HCT116 (cell line): Measurements from ENCODE around the gene ADGRA3. TPM values are rescaled to one million over a fixed set of nuclear protein-coding genes. Genes with fewer than 3 reads are reported as not detected.

ENCODE experiments used
- ATAC-seq: fragments of 200-7000 bp; cut with Tn5 transposase; 2 replicates; pipeline ENCODE4 v1.9.1; 2020; ENCODE audit warnings: mild to moderate bottlenecking, moderate library complexity
- BruUV-seq: library from RNA; stranded (reverse); fragments of 400-500 nt; replicated peaks from 2 replicates; lab custom pipeline; 2021; lab: Mats Ljungman, UMichigan
- CTCF ChIA-PET: fragments of 300-600 bp; sonication (Branson Sonifier 250); formaldehyde crosslinking; loops from one replicate; lab custom pipeline; 2021; ENCODE audit warnings: antibody characterized with exemption; lab: Charles Lee
- POLR2A ChIA-PET: fragments of 300-600, 350-600 bp; sonication (Branson Sonifier 250); formaldehyde crosslinking; loops from one replicate; lab custom pipeline; 2021; ENCODE audit warnings: antibody characterized with exemption; lab: Charles Lee
- RAD21 ChIA-PET, 2 experiments: fragments of 300-600 bp; sonication (Branson Sonifier 250); formaldehyde crosslinking; loops; one replicate each; lab custom pipeline; 2023; ENCODE audit warnings: low total read pairs in 2 of 2; ENCODE audit not compliant: uncharacterized antibody in 2 of 2, unreplicated experiment in 2 of 2, low non-redundant PET in 1 of 2; lab: Charles Lee
- DNase-seq: peaks from one replicate; pipeline ENCODE4 v3.0.0-alpha.2; 2010; ENCODE audit warnings: low read depth, low spot score
- H2AFZ ChIP-seq: fragments of 200-600 bp; shearing (Covaris generic), sonication (generic); 2 replicates; pipeline ENCODE4 v1.6.1; 2017; ENCODE audit warnings: low read depth, mixed run types, mixed read lengths, antibody characterized with exemption, low read length; ENCODE audit not compliant: poor library complexity, severe bottlenecking
- H3K27ac ChIP-seq: 2 replicates; pipeline ENCODE4 v1.5.1; 2012; ENCODE audit warnings: low read depth, low read length
- H3K27me3 ChIP-seq: fragments of 200-600 bp; sonication (generic); 2 replicates; pipeline ENCODE4 v1.6.1; 2016; ENCODE audit warnings: mixed run types, low read length, mixed read lengths; ENCODE audit not compliant: insufficient read depth
- H3K36me3 ChIP-seq, 2 experiments: fragments of 200-500 bp in 1 of 2; fragments of 200-600 bp in 1 of 2; sonication (Bioruptor generic) in 1 of 2; sonication (generic) in 1 of 2; 2 replicates each; pipeline versions ENCODE4 v1.5.1 to v1.6.1; 2014 to 2016; ENCODE audit warnings: low read length in 2 of 2, inconsistent platforms in 1 of 2, mixed read lengths in 1 of 2, mixed run types in 1 of 2; ENCODE audit not compliant: insufficient read depth in 2 of 2, control insufficient read depth in 1 of 2
- H3K4me1 ChIP-seq, 2 experiments: fragments of 200-600 bp in 1 of 2; sonication (generic) in 1 of 2; 2 replicates each; pipeline versions ENCODE4 v1.5.1 to v1.6.1; 2012 to 2017; ENCODE audit warnings: low read length in 2 of 2, inconsistent platforms in 1 of 2, mild to moderate bottlenecking in 1 of 2, mixed read lengths in 1 of 2, mixed run types in 1 of 2, moderate library complexity in 1 of 2; ENCODE audit not compliant: insufficient read depth in 2 of 2, control insufficient read depth in 1 of 2
- H3K4me2 ChIP-seq: fragments of 200-600 bp; sonication (generic); 2 replicates; pipeline ENCODE4 v1.6.1; 2017; ENCODE audit warnings: mixed run types, low read length, mixed read lengths
- H3K4me3 ChIP-seq, 2 experiments: fragments of 200-600 bp in 1 of 2; sonication (generic) in 1 of 2; replicated peaks in 1 of 2; 2 replicates each; pipeline ENCODE4 v1.5.1; 2011 to 2016; ENCODE audit warnings: low read length in 2 of 2, control low read depth in 1 of 2, low read depth in 1 of 2, mild to moderate bottlenecking in 1 of 2, mixed read lengths in 1 of 2, mixed run types in 1 of 2
- H3K79me2 ChIP-seq: fragments of 200-600 bp; sonication (generic); 2 replicates; pipeline ENCODE4 v1.6.1; 2017; ENCODE audit warnings: mild to moderate bottlenecking, mixed run types, low read length, moderate library complexity, mixed read lengths; ENCODE audit not compliant: insufficient read depth
- H3K9ac ChIP-seq: fragments of 200-600 bp; sonication (generic); 2 replicates; pipeline ENCODE4 v1.6.1; 2016; ENCODE audit warnings: low read length, mixed read lengths
- H3K9me2 ChIP-seq: fragments of 200-600 bp; sonication (generic), shearing (Covaris generic); 2 replicates; pipeline ENCODE4 v1.6.1; 2017; ENCODE audit warnings: mixed run types, mild to moderate bottlenecking, moderate library complexity; ENCODE audit not compliant: insufficient read depth
- H3K9me3 ChIP-seq, 2 experiments: fragments of 200-500 bp in 1 of 2; fragments of 200-600 bp in 1 of 2; sonication (Bioruptor generic) in 1 of 2; sonication (generic) in 1 of 2; 2 replicates each; pipeline ENCODE4 v1.6.1; 2014 to 2017; ENCODE audit warnings: low read length in 2 of 2, mixed read lengths in 2 of 2, inconsistent platforms in 1 of 2, low read depth in 1 of 2, mild to moderate bottlenecking in 1 of 2, mixed run types in 1 of 2, moderate library complexity in 1 of 2; ENCODE audit not compliant: control insufficient read depth in 1 of 2, insufficient read depth in 1 of 2
- H4K20me1 ChIP-seq: fragments of 200-600 bp; sonication (generic), shearing (Covaris generic); 2 replicates; pipeline ENCODE4 v1.6.1; 2017; ENCODE audit warnings: mixed run types, mild to moderate bottlenecking, moderate library complexity; ENCODE audit not compliant: insufficient read depth
- ATF3 ChIP-seq: IDR thresholded peaks from 2 replicates; pipeline ENCODE4 v1.6.1; 2012
- CEBPB ChIP-seq: IDR thresholded peaks from 2 replicates; pipeline ENCODE4 v1.6.1; 2012; ENCODE audit warnings: low read depth
- CTCF ChIP-seq, 3 experiments: fragments of 200-600 bp in 1 of 3; sonication (generic) in 1 of 3; IDR thresholded peaks in 2 of 3; conservative IDR thresholded peaks in 1 of 3; 2 replicates each; pipeline ENCODE4 v1.5.1; 2012 to 2017; ENCODE audit warnings: low read depth in 2 of 3, low read length in 2 of 3, antibody characterized with exemption in 1 of 3, borderline replicate concordance in 1 of 3, control low read depth in 1 of 3, mild to moderate bottlenecking in 1 of 3, mixed read lengths in 1 of 3, mixed run types in 1 of 3, moderate library complexity in 1 of 3; ENCODE audit not compliant: insufficient read depth in 1 of 3
- EGR1 ChIP-seq: IDR thresholded peaks from 2 replicates; pipeline ENCODE4 v1.6.1; 2012; ENCODE audit warnings: low read depth
- EZH2phosphoT487 ChIP-seq: fragments of 200-600 bp; IDR thresholded peaks from 2 replicates; pipeline ENCODE4 v1.6.1; 2018; ENCODE audit warnings: antibody characterized with exemption, borderline replicate concordance
- FOSL1 ChIP-seq: IDR thresholded peaks from 2 replicates; pipeline ENCODE4 v1.6.1; 2012; ENCODE audit warnings: low read depth
- MAX ChIP-seq: IDR thresholded peaks from 2 replicates; pipeline ENCODE4 v1.6.1; 2012
- RAD21 ChIP-seq: IDR thresholded peaks from 2 replicates; pipeline ENCODE4 v1.6.1; 2012; ENCODE audit warnings: low read depth, mild to moderate bottlenecking
- SIN3A ChIP-seq: IDR thresholded peaks from 2 replicates; pipeline ENCODE4 v1.6.1; 2012; ENCODE audit warnings: low read depth
- SP1 ChIP-seq: IDR thresholded peaks from 2 replicates; pipeline ENCODE4 v1.6.1; 2012; ENCODE audit warnings: low read depth
- SRF ChIP-seq: IDR thresholded peaks from 2 replicates; pipeline ENCODE4 v1.6.1; 2012; ENCODE audit warnings: low read depth
- TCF7L2 ChIP-seq: IDR thresholded peaks from 2 replicates; pipeline ENCODE4 v1.7.0; 2011; ENCODE audit warnings: borderline replicate concordance, inconsistent platforms; ENCODE audit not compliant: insufficient read depth, insufficient read length; ENCODE audit errors: extremely low read depth
- ZNF274 ChIP-seq: fragments of 200-500 bp; sonication (Bioruptor generic); IDR thresholded peaks from 2 replicates; pipeline ENCODE4 v1.6.1; 2014; ENCODE audit warnings: mild to moderate bottlenecking, low read depth, low read length, inconsistent platforms
- intact Hi-C: fragments of 100-400 bp; cut with micrococcal nuclease; formaldehyde crosslinking; loops from 2 replicates; pipeline ENCODE4 v1.10.0; 2022
- total RNA-seq: library from RNA; stranded (reverse); gene quantifications from one replicate; pipeline ENCODE4 v1.2.1, GENCODE V29; 2021; ENCODE audit not compliant: unreplicated experiment

Gene ADGRA3
- total RNA-seq, 1 experiment from 2014 or later = 43.0 TPM

GRCh38 chr4:22483551-22483981 lies 32.3 kb downstream of the ADGRA3 start:
- no peak overlapping the region for H3K9ac ChIP-seq
- DNase-seq = no peak

More at GRCh38 chr4:22483551-22483981, 32.3 kb downstream of the ADGRA3 start:
- BruUV-seq = no TSS peak
- H3K36me3 ChIP-seq = no peaks in the 10 kb centered on the region
- no peak overlapping the region for H3K4me2 ChIP-seq
- POLR2A ChIA-PET = no interaction called here
- RAD21 ChIA-PET = no interaction called here
- ATAC-seq = no peak
- no peaks in the 10 kb centered on the region for H4K20me1 ChIP-seq
- H2AFZ ChIP-seq = no peak overlapping the region
- H3K79me2 ChIP-seq = peaks cover 90% of the 10 kb centered on the region
- TF ChIP-seq SIN3A (no peak), SRF (no peak), ZNF274 (no peak), TCF7L2 (no peak), ATF3 (no peak), MAX (no peak), SP1 (no peak), CTCF (IDR thresholded peaks at IDR 0.05 in 2 of 3, conservative IDR thresholded peaks at IDR 0.05 in 1 of 3; ENCODE audit: borderline replicate concordance in 1 of 3, insufficient read depth in 1 of 3, low read depth in 2 of 3, low read length in 2 of 3) (no peak), RAD21 (no peak), EGR1 (no peak), CEBPB (no peak), FOSL1 (no peak), EZH2phosphoT487 (no peak)
- no peak overlapping the region for H3K27ac ChIP-seq
- no peaks in the 10 kb centered on the region for H3K9me2 ChIP-seq
- CTCF ChIA-PET = no interaction called here
- H3K4me1 ChIP-seq = peaks cover 6 to 9% of the 10 kb centered on the region in 2 experiments; a peak in 2 of 4 replicates
- no peaks in the 10 kb centered on the region for H3K9me3 ChIP-seq
- no peaks in the 10 kb centered on the region for H3K27me3 ChIP-seq
- intact Hi-C loops = no loop called here
- H3K4me3 ChIP-seq = no peak overlapping the region
